ENCODE results near the gene MYOCOS. TPM values are rescaled to one million over a fixed set of nuclear protein-coding genes. Genes with fewer than 3 reads are reported as not detected.
"Not testable (repeated sequence)": the region's sequence is repeated elsewhere in the genome, so short reads cannot be mapped to it uniquely, and the experiment has no call there.

MYOCOS gene, protein sequence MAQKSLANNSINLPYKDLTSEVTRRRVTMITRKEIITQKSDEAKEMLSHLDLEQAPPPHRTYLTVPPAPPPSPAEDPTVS
- total RNA-seq = 0.08 and 0.10 TPM in 2 replicates

DNA sequence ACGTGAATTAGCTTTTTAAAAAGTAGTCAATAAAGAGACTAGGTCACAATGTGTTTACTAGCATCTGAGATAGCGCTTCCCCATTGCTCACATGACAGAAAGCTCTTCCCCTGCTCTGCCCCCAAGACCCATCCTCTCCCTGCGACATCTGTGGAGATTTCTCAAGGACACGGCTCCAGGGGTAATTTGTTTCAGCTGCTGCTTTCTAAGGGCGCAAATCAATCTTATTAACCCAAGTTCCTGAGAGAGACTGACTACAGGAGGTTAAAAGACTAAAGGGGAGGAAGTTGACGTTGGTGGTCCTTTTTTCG, at the start of gene MYOCOS:
TSS of gene MYOCOS (plus strand) at position 92 of the 311 bp plus-strand sequence. CDS start 1,641 bp downstream, outside the sequence.
- no peak for DNase-seq (ENCODE audit: low spot score)
- H3K27me3 Mint-ChIP-seq (ENCODE audit: insufficient read depth) = no peaks in the 10 kb centered on the region
- no peaks in the 10 kb centered on the region for H3K9me3 Mint-ChIP-seq
- no peaks in the 10 kb centered on the region for H3K36me3 Mint-ChIP-seq (ENCODE audit: low read depth)
- no peaks in the 10 kb centered on the region for H3K4me1 Mint-ChIP-seq (ENCODE audit: low read depth)
- intact Hi-C loops (cut with micrococcal nuclease) = no loop called here
- H3K27ac Mint-ChIP-seq = no peak within 1 kb of the TSS
- H3K4me3 Mint-ChIP-seq = no peak within 1 kb of the TSS

DNA sequence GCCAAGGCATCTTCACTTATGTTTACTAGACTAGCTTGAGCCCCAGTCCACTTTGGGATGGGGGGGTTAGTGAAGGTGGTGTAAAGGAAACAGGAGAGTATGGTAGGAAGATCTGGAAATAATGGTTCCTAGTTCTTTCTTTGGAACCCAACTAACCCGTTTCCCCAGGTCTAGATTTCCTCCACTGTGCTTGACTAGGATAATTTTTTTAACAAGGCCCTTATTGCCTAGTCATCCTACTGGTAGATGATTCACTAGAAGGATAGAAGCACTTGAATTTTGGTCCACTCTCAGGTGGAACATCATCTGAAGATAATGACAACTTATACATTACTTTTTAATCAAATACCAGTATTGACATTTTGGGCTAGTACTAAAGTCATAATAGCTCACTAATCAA, 45.9 kb upstream of the MYOCOS start:
- no peak for DNase-seq (ENCODE audit: low spot score)
- Mint-ChIP-seq H3K4me3 (no peak overlapping the region), H3K36me3 (ENCODE audit: low read depth) (peaks cover 41% of the 10 kb centered on the region), H3K27ac (no peak overlapping the region), H3K9me3 (no peaks in the 10 kb centered on the region), H3K27me3 (ENCODE audit: insufficient read depth) (no peaks in the 10 kb centered on the region), H3K4me1 (ENCODE audit: low read depth) (peaks cover 14% of the 10 kb centered on the region)
- intact Hi-C loops (cut with micrococcal nuclease) = no loop called here

DNA sequence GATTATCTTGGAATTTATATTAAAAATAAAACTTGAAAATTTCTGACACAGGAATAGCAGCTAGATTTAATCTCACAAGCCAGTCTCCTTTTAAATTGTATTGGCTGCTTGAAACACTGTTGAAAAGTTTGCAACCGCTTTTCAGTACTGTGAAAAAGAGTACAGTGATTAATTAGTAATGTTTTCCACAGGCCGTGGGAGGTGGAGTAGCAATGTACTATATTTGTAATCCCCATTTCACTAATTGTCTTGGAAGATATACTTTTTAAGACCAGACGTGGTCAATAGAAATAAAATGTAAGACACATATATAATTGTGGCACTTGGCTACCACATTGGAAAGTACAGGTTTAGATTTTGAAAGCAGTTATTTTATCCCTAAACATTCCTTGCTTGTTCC, 40.8 kb upstream of the MYOCOS start:
- DNase-seq (ENCODE audit: low spot score) = no peak
- Mint-ChIP-seq H3K27ac (peak overlapping the region; percentile 67), H3K27me3 (ENCODE audit: insufficient read depth) (no peaks in the 10 kb centered on the region), H3K36me3 (ENCODE audit: low read depth) (peaks cover 46% of the 10 kb centered on the region), H3K4me3 (no peak overlapping the region), H3K9me3 (no peaks in the 10 kb centered on the region), H3K4me1 (ENCODE audit: low read depth) (peaks cover 38% of the 10 kb centered on the region)
- intact Hi-C loops (cut with micrococcal nuclease) = loop anchor here (2.0 to 5.0 kb wide), 3 partner anchors 39 to 161 kb away; partner anchors contain the start of genes PRRC2C and VAMP4

DNA sequence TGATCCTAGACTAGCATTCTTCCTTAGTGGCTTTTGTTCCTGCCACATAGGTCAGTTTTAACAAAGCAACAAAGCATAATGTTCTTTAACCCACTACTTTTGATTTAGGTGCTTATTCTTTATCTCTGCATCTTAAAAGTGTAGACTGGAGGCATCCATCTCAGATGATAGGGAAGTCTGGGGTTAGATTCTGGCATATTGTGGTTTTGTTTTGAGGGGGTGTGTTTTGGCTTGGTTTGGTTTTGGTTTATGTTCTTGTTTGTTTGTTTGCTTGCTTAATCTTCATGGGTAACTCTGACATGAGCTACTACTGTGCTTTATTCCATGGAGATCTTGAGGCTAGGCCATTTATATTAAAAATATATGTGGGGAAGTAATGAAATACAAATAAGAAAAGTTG, 40.3 kb upstream of the MYOCOS start:
- Mint-ChIP-seq H3K4me3 (no peak overlapping the region), H3K9me3 (no peaks in the 10 kb centered on the region), H3K27me3 (ENCODE audit: insufficient read depth) (no peaks in the 10 kb centered on the region), H3K36me3 (ENCODE audit: low read depth) (peaks cover 46% of the 10 kb centered on the region), H3K27ac (peak overlapping the region; percentile 67), H3K4me1 (ENCODE audit: low read depth) (peaks cover 38% of the 10 kb centered on the region)
- intact Hi-C loops (cut with micrococcal nuclease) = loop anchor here (2.0 to 5.0 kb wide), 3 partner anchors 39 to 161 kb away; partner anchors contain the start of genes PRRC2C and VAMP4
- DNase-seq (ENCODE audit: low spot score) = no peak

DNA sequence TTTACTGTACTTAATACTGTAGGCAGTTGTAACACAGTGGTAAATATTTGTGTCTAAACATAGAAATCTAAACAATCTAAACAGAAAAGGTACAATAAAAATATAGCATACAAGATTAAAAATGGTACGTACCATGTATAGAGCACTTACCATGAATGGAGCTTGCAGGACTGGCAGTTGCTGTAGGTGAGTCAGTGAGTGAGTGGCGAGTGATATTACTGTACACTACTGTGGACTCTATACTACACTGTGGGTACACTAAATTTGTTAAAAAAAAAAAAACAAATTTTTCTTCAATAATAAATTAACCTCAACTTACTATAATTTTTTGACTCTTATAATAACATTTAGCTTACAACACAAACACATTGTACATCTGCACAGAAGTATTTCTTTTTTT, 39.5 kb upstream of the MYOCOS start:
- H3K9me3 Mint-ChIP-seq = no peaks in the 10 kb centered on the region
- no peak overlapping the region for H3K4me3 Mint-ChIP-seq
- H3K4me1 Mint-ChIP-seq (ENCODE audit: low read depth) = peaks cover 38% of the 10 kb centered on the region
- intact Hi-C loops (cut with micrococcal nuclease) = loop anchor here (5.0 kb wide), 2 partner anchors 40 to 160 kb away; partner anchors contain the start of gene VAMP4
- no peaks in the 10 kb centered on the region for H3K27me3 Mint-ChIP-seq (ENCODE audit: insufficient read depth)
- no peak overlapping the region for H3K27ac Mint-ChIP-seq
- no peak for DNase-seq (ENCODE audit: low spot score)
- H3K36me3 Mint-ChIP-seq (ENCODE audit: low read depth) = peaks cover 42% of the 10 kb centered on the region

DNA sequence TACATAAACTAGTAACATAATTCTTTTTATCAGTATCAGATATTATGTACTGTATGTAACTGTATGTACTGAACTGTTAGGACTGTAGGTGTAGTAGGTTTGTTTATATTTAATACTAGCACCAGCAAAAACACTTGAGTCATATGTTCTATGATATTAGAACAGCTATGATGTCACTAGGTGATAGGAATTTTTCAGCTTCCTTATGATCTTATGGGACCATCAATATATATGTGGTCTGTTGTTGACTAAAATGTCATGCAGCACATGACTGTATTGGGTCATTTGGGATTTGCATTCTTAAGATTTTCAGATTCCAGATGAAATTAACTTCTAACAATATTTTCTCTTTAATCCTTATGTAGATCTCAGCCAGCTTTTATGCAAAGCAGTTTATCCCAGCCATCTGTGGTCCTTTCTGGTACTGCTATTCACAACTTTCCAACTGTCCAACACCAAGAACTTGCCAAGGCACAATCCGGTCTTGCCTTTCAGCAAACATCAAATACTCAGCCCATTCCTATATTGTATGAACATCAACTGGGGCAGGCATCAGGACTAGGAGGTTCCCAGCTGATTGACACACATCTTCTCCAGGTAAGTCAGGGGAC, 38.3 kb upstream of the MYOCOS start:
- H3K4me1 Mint-ChIP-seq (ENCODE audit: low read depth) = peaks cover 38% of the 10 kb centered on the region
- H3K27ac Mint-ChIP-seq = peak overlapping the region; percentile 3
- peaks cover 45% of the 10 kb centered on the region for H3K36me3 Mint-ChIP-seq (ENCODE audit: low read depth)
- H3K9me3 Mint-ChIP-seq = no peaks in the 10 kb centered on the region
- intact Hi-C loops (cut with micrococcal nuclease) = loop anchor here (5.0 kb wide), 2 partner anchors 41 to 159 kb away; partner anchors contain the start of gene VAMP4
- DNase-seq (ENCODE audit: low spot score) = no peak
- no peak overlapping the region for H3K4me3 Mint-ChIP-seq
- no peaks in the 10 kb centered on the region for H3K27me3 Mint-ChIP-seq (ENCODE audit: insufficient read depth)

DNA sequence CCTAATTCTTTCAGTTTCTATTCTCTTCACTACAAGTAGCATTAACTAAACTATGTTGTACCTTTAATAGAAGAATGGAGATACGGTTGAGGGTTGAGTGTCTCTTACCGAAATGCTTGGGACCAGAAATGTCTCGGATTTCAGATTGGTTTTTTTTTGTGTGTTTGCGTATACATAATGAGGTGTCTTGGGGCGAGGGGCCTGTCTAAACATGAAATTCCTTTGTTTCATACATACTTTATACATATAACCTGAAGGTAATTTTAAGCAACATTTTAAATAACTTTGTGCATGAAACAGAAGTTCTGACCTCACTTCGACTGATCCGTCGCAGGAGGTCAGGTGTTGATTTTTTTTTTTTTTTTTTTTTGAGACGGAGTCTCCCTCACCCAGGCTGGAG, 36.3 kb upstream of the MYOCOS start:
- H3K9me3 Mint-ChIP-seq = no peaks in the 10 kb centered on the region
- no peak for DNase-seq (ENCODE audit: low spot score)
- no peak overlapping the region for H3K4me3 Mint-ChIP-seq
- peaks cover 50% of the 10 kb centered on the region for H3K36me3 Mint-ChIP-seq (ENCODE audit: low read depth)
- H3K4me1 Mint-ChIP-seq (ENCODE audit: low read depth) = peaks cover 45% of the 10 kb centered on the region
- H3K27ac Mint-ChIP-seq = peak overlapping the region; percentile 77
- no peaks in the 10 kb centered on the region for H3K27me3 Mint-ChIP-seq (ENCODE audit: insufficient read depth)
- intact Hi-C loops (cut with micrococcal nuclease) = no loop called here

DNA sequence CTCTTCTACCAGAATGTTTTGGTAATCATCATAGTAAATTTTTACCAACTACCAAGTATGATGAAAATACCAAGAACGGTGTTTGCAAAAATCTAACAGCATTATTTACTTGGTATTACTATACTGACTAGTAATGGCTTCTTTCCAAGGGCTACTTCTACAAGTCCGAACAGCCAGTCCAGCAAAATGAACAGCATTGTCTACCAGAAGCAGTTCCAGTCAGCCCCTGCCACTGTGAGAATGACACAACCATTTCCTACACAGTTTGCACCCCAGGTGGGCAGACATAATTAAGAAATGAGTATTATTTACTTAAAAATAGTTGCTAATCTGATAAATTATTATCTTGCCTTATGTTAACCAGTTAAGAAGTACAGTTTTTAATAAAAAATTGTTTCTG, 33.8 kb upstream of the MYOCOS start:
- no peak overlapping the region for H3K4me3 Mint-ChIP-seq
- H3K4me1 Mint-ChIP-seq (ENCODE audit: low read depth) = peaks cover 34% of the 10 kb centered on the region
- intact Hi-C loops (cut with micrococcal nuclease) = loop anchor here (2.0 kb wide), 1 partner anchor 17 kb away; no protein-coding TSS in a partner anchor
- no peak overlapping the region for H3K27ac Mint-ChIP-seq
- H3K36me3 Mint-ChIP-seq (ENCODE audit: low read depth) = peaks cover 57% of the 10 kb centered on the region
- H3K9me3 Mint-ChIP-seq = no peaks in the 10 kb centered on the region
- H3K27me3 Mint-ChIP-seq (ENCODE audit: insufficient read depth) = no peaks in the 10 kb centered on the region
- DNase-seq (ENCODE audit: low spot score) = no peak

DNA sequence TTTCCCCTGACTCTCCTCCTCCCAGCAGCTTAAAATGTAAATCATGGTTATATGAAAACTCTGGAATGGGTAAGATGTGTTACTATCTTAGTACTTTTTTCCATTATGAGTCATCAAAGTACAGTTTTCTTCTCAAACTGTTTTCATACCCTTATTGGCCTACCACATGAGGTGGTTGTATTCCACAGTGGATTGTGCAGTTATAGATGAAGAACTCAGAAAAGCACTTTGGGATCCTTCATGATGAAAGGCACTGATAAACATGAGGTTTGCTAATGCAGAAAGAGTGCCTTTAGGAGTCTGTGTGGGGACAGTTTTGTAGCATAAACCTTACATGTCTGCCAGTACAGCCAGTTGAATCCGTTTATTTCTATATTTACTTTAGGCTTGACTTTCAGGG, 32.0 kb upstream of the MYOCOS start:
- H3K4me1 Mint-ChIP-seq (ENCODE audit: low read depth) = peaks cover 27% of the 10 kb centered on the region
- H3K27ac Mint-ChIP-seq = peak overlapping the region; percentile 27
- intact Hi-C loops (cut with micrococcal nuclease) = no loop called here
- H3K36me3 Mint-ChIP-seq (ENCODE audit: low read depth) = peaks cover 49% of the 10 kb centered on the region
- DNase-seq (ENCODE audit: low spot score) = no peak
- H3K4me3 Mint-ChIP-seq = no peak overlapping the region
- H3K9me3 Mint-ChIP-seq = no peaks in the 10 kb centered on the region
- no peaks in the 10 kb centered on the region for H3K27me3 Mint-ChIP-seq (ENCODE audit: insufficient read depth)

DNA sequence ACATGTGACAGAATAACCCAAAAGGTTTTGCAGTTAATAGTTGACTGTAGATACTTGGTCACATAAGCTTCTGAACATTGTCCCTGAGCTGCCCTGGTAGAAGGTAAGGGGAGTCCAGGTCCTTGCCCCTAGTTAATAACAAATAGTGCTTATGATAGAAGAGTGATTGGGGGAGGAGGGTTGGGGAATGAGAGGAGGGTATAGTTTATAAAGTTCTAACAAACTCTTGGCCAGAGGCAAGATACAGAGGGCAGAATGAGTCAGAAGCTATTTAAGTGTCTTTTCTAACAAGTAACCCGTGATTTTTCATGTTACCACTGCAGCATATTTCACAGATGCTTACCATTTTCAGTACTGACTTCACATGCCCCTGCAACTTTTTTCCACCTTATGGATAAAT, 26.7 kb upstream of the MYOCOS start:
- intact Hi-C loops (cut with micrococcal nuclease) = no loop called here
- no peak for DNase-seq (ENCODE audit: low spot score)
- Mint-ChIP-seq H3K27ac (no peak overlapping the region), H3K9me3 (no peaks in the 10 kb centered on the region), H3K27me3 (ENCODE audit: insufficient read depth) (no peaks in the 10 kb centered on the region), H3K4me1 (ENCODE audit: low read depth) (peaks cover 5% of the 10 kb centered on the region), H3K36me3 (ENCODE audit: low read depth) (peaks cover 26% of the 10 kb centered on the region), H3K4me3 (no peak overlapping the region)

DNA sequence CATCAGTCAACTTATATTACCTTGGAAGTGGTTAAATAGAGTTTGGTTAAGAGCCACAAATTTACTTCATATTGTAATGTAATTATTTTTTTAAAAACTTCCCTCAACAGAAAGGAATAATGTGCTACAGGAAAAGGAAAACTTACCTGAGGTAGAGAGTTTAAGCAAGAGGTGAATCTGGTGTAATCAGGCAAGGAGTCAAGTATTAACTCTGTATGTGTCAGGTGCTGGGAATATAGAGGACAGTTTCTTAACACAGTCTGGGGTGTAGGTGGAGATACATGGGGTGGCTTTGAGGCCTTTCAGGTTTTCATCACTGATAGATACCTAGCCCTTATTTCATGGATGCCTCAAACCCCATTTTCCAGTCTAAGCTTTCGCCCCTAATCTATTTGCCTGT, 25.9 kb upstream of the MYOCOS start:
- H3K36me3 Mint-ChIP-seq (ENCODE audit: low read depth) = peaks cover 20% of the 10 kb centered on the region
- intact Hi-C loops (cut with micrococcal nuclease) = no loop called here
- peaks cover 4% of the 10 kb centered on the region for H3K4me1 Mint-ChIP-seq (ENCODE audit: low read depth)

DNA sequence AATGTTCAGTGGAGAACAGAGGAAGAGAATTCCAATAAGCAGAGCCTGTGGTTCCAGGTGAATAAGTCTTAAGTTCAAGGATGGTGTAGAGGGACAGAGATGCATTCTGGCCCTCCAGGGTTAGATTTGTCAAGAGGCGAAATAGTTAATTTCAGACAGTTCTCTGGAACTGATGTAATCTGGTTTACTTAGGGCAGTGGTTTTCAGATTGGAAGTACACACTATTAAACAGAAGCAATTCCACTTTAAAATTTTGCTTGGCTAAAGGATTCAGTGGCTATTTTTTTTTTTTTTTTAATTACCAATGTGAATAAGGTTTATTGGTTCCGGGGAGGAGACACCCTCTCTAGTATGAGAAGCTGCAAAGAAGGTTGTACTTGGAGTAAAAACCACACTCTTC, 25.3 kb upstream of the MYOCOS start:
- Mint-ChIP-seq H3K27ac (no peak overlapping the region), H3K27me3 (ENCODE audit: insufficient read depth) (no peaks in the 10 kb centered on the region), H3K4me3 (no peak overlapping the region), H3K9me3 (no peaks in the 10 kb centered on the region), H3K36me3 (ENCODE audit: low read depth) (peaks cover 19% of the 10 kb centered on the region), H3K4me1 (ENCODE audit: low read depth) (peaks cover 4% of the 10 kb centered on the region)
- no peak for DNase-seq (ENCODE audit: low spot score)
- intact Hi-C loops (cut with micrococcal nuclease) = no loop called here

More for the DNA sequence above, 25.9 kb upstream of the MYOCOS start:
- no peak overlapping the region for H3K4me3 Mint-ChIP-seq
- H3K9me3 Mint-ChIP-seq = no peaks in the 10 kb centered on the region
- no peak for DNase-seq (ENCODE audit: low spot score)
- no peak overlapping the region for H3K27ac Mint-ChIP-seq
- no peaks in the 10 kb centered on the region for H3K27me3 Mint-ChIP-seq (ENCODE audit: insufficient read depth)

DNA sequence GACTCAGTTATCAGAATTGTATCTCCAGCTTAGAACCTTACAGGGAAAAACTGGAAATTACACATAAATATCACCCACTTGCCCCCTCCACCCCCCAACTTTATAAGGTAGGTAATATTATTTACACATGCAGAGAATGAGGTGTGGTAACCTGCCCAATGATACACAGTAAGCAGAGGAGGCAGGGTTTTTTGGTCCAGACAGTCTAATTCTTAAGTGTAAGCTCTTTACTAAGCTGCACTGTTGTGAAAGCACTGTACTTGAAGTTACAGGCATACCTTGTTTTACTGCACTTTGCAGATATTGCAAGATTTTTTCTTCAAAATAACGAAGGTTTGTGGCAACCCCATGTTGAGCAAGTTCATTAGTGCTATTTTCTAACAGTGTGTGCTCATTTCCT, 24.8 kb upstream of the MYOCOS start:
- H3K4me3 Mint-ChIP-seq = no peak overlapping the region
- no peaks in the 10 kb centered on the region for H3K27me3 Mint-ChIP-seq (ENCODE audit: insufficient read depth)
- H3K9me3 Mint-ChIP-seq = no peaks in the 10 kb centered on the region
- H3K36me3 Mint-ChIP-seq (ENCODE audit: low read depth) = peaks cover 16% of the 10 kb centered on the region
- H3K27ac Mint-ChIP-seq = no peak overlapping the region
- peaks cover 3% of the 10 kb centered on the region for H3K4me1 Mint-ChIP-seq (ENCODE audit: low read depth)
- intact Hi-C loops (cut with micrococcal nuclease) = no loop called here
- DNase-seq (ENCODE audit: low spot score) = no peak

DNA sequence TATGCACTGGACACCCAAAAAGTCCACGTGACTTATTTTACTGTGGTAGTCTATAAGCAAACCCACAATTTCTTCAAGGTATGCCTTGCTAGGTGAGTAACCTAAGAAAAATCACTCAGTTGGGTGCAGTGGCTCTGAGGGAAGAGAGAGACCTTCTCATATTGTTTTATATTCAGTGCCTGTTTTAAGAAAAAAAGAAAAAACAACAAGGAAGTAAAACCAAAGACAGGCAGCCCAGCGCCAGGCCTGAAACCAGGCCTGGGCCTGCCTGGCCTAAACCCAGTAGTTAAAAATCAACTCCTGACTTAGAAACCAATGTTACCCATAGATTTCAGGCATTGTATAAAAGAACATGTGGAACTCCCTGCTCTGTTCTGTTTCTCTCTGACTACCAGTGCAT, 21.7 kb upstream of the MYOCOS start:
- DNase-seq (ENCODE audit: low spot score); H3K27ac Mint-ChIP-seq; intact Hi-C loops (cut with micrococcal nuclease); H3K4me1 Mint-ChIP-seq (ENCODE audit: low read depth); H3K4me3 Mint-ChIP-seq; H3K36me3 Mint-ChIP-seq (ENCODE audit: low read depth); H3K9me3 Mint-ChIP-seq; H3K27me3 Mint-ChIP-seq (ENCODE audit: insufficient read depth): not testable (repeated sequence)

All from activated T-helper 1 cell treated with anti-CD3 and anti-CD28 coated beads, Interleukin-12 subunit alpha, Interleukin-12 subunit beta, Interleukin-2, Interleukin-4 antibody, amounts not matched to agents 30 ng/mL and 10 ng/mL and 1 ng/mL, durations not matched to agents 14 hours and 24 hours and 36 hours (primary cell).